HCT116 (cell line): ENCODE measurements around the gene RAVER1. TPM values are rescaled to one million over a fixed set of nuclear protein-coding genes. Genes with fewer than 3 reads are reported as not detected.

Experiments used
- ATAC-seq: fragments of 200-7000 bp; cut with Tn5 transposase; 2 replicates; pipeline ENCODE4 v1.9.1; 2020; ENCODE audit warnings: mild to moderate bottlenecking, moderate library complexity
- BruUV-seq: library from RNA; stranded (reverse); fragments of 400-500 nt; replicated peaks from 2 replicates; lab custom pipeline; 2021; lab: Mats Ljungman, UMichigan
- CTCF ChIA-PET: fragments of 300-600 bp; sonication (Branson Sonifier 250); formaldehyde crosslinking; loops from one replicate; lab custom pipeline; 2021; ENCODE audit warnings: antibody characterized with exemption; lab: Charles Lee
- POLR2A ChIA-PET: fragments of 300-600, 350-600 bp; sonication (Branson Sonifier 250); formaldehyde crosslinking; loops from one replicate; lab custom pipeline; 2021; ENCODE audit warnings: antibody characterized with exemption; lab: Charles Lee
- RAD21 ChIA-PET, 2 experiments: fragments of 300-600 bp; sonication (Branson Sonifier 250); formaldehyde crosslinking; loops; one replicate each; lab custom pipeline; 2023; ENCODE audit warnings: low total read pairs in 2 of 2; ENCODE audit not compliant: uncharacterized antibody in 2 of 2, unreplicated experiment in 2 of 2, low non-redundant PET in 1 of 2; lab: Charles Lee
- DNase-seq: peaks from one replicate; pipeline ENCODE4 v3.0.0-alpha.2; 2010; ENCODE audit warnings: low read depth, low spot score
- H2AFZ ChIP-seq: fragments of 200-600 bp; shearing (Covaris generic), sonication (generic); 2 replicates; pipeline ENCODE4 v1.6.1; 2017; ENCODE audit warnings: low read depth, mixed run types, mixed read lengths, antibody characterized with exemption, low read length; ENCODE audit not compliant: poor library complexity, severe bottlenecking
- H3K27ac ChIP-seq: 2 replicates; pipeline ENCODE4 v1.5.1; 2012; ENCODE audit warnings: low read depth, low read length
- H3K27me3 ChIP-seq: fragments of 200-600 bp; sonication (generic); 2 replicates; pipeline ENCODE4 v1.6.1; 2016; ENCODE audit warnings: mixed run types, low read length, mixed read lengths; ENCODE audit not compliant: insufficient read depth
- H3K36me3 ChIP-seq, 2 experiments: fragments of 200-500 bp in 1 of 2; fragments of 200-600 bp in 1 of 2; sonication (Bioruptor generic) in 1 of 2; sonication (generic) in 1 of 2; 2 replicates each; pipeline versions ENCODE4 v1.5.1 to v1.6.1; 2014 to 2016; ENCODE audit warnings: low read length in 2 of 2, inconsistent platforms in 1 of 2, mixed read lengths in 1 of 2, mixed run types in 1 of 2; ENCODE audit not compliant: insufficient read depth in 2 of 2, control insufficient read depth in 1 of 2
- H3K4me1 ChIP-seq, 2 experiments: fragments of 200-600 bp in 1 of 2; sonication (generic) in 1 of 2; 2 replicates each; pipeline versions ENCODE4 v1.5.1 to v1.6.1; 2012 to 2017; ENCODE audit warnings: low read length in 2 of 2, inconsistent platforms in 1 of 2, mild to moderate bottlenecking in 1 of 2, mixed read lengths in 1 of 2, mixed run types in 1 of 2, moderate library complexity in 1 of 2; ENCODE audit not compliant: insufficient read depth in 2 of 2, control insufficient read depth in 1 of 2
- H3K4me2 ChIP-seq: fragments of 200-600 bp; sonication (generic); 2 replicates; pipeline ENCODE4 v1.6.1; 2017; ENCODE audit warnings: mixed run types, low read length, mixed read lengths
- H3K4me3 ChIP-seq, 2 experiments: fragments of 200-600 bp in 1 of 2; sonication (generic) in 1 of 2; replicated peaks in 1 of 2; 2 replicates each; pipeline ENCODE4 v1.5.1; 2011 to 2016; ENCODE audit warnings: low read length in 2 of 2, control low read depth in 1 of 2, low read depth in 1 of 2, mild to moderate bottlenecking in 1 of 2, mixed read lengths in 1 of 2, mixed run types in 1 of 2
- H3K79me2 ChIP-seq: fragments of 200-600 bp; sonication (generic); 2 replicates; pipeline ENCODE4 v1.6.1; 2017; ENCODE audit warnings: mild to moderate bottlenecking, mixed run types, low read length, moderate library complexity, mixed read lengths; ENCODE audit not compliant: insufficient read depth
- H3K9ac ChIP-seq: fragments of 200-600 bp; sonication (generic); 2 replicates; pipeline ENCODE4 v1.6.1; 2016; ENCODE audit warnings: low read length, mixed read lengths
- H3K9me2 ChIP-seq: fragments of 200-600 bp; sonication (generic), shearing (Covaris generic); 2 replicates; pipeline ENCODE4 v1.6.1; 2017; ENCODE audit warnings: mixed run types, mild to moderate bottlenecking, moderate library complexity; ENCODE audit not compliant: insufficient read depth
- H3K9me3 ChIP-seq, 2 experiments: fragments of 200-500 bp in 1 of 2; fragments of 200-600 bp in 1 of 2; sonication (Bioruptor generic) in 1 of 2; sonication (generic) in 1 of 2; 2 replicates each; pipeline ENCODE4 v1.6.1; 2014 to 2017; ENCODE audit warnings: low read length in 2 of 2, mixed read lengths in 2 of 2, inconsistent platforms in 1 of 2, low read depth in 1 of 2, mild to moderate bottlenecking in 1 of 2, mixed run types in 1 of 2, moderate library complexity in 1 of 2; ENCODE audit not compliant: control insufficient read depth in 1 of 2, insufficient read depth in 1 of 2
- H4K20me1 ChIP-seq: fragments of 200-600 bp; sonication (generic), shearing (Covaris generic); 2 replicates; pipeline ENCODE4 v1.6.1; 2017; ENCODE audit warnings: mixed run types, mild to moderate bottlenecking, moderate library complexity; ENCODE audit not compliant: insufficient read depth
- EGR1 ChIP-seq: IDR thresholded peaks from 2 replicates; pipeline ENCODE4 v1.6.1; 2012; ENCODE audit warnings: low read depth
- EZH2 ChIP-seq: fragments of 200-600 bp; sonication (generic); IDR thresholded peaks from 2 replicates; pipeline ENCODE4 v1.6.1; 2017; ENCODE audit warnings: antibody characterized with exemption, mixed run types
- POLR2AphosphoS5 ChIP-seq: IDR thresholded peaks from 2 replicates; pipeline ENCODE4 v1.6.1; 2011; ENCODE audit warnings: mild to moderate bottlenecking, low read depth, low read length, moderate library complexity
- RAD21 ChIP-seq: IDR thresholded peaks from 2 replicates; pipeline ENCODE4 v1.6.1; 2012; ENCODE audit warnings: low read depth, mild to moderate bottlenecking
- SRF ChIP-seq: IDR thresholded peaks from 2 replicates; pipeline ENCODE4 v1.6.1; 2012; ENCODE audit warnings: low read depth
- TCF7L2 ChIP-seq: IDR thresholded peaks from 2 replicates; pipeline ENCODE4 v1.7.0; 2011; ENCODE audit warnings: borderline replicate concordance, inconsistent platforms; ENCODE audit not compliant: insufficient read depth, insufficient read length; ENCODE audit errors: extremely low read depth
- YY1 ChIP-seq: IDR thresholded peaks from 2 replicates; pipeline ENCODE4 v1.6.1; 2011; ENCODE audit warnings: low read length, low read depth, moderate library complexity, mild to moderate bottlenecking; ENCODE audit not compliant: insufficient replicate concordance; ENCODE audit errors: extremely low read depth
- ZFX ChIP-seq: fragments of 450-650 bp; IDR thresholded peaks from 2 replicates; pipeline ENCODE4 v1.6.1; 2017
- intact Hi-C: fragments of 100-400 bp; cut with micrococcal nuclease; formaldehyde crosslinking; loops from 2 replicates; pipeline ENCODE4 v1.10.0; 2022
- total RNA-seq: library from RNA; stranded (reverse); gene quantifications from one replicate; pipeline ENCODE4 v1.2.1, GENCODE V29; 2021; ENCODE audit not compliant: unreplicated experiment
- TF ChIP-seq, protein P1 (sequence below): IDR thresholded peaks from 2 replicates; pipeline ENCODE4 v1.6.1; 2012

RAVER1 gene
- total RNA-seq, 1 experiment from 2014 or later: 71.0 TPM

DNA sequence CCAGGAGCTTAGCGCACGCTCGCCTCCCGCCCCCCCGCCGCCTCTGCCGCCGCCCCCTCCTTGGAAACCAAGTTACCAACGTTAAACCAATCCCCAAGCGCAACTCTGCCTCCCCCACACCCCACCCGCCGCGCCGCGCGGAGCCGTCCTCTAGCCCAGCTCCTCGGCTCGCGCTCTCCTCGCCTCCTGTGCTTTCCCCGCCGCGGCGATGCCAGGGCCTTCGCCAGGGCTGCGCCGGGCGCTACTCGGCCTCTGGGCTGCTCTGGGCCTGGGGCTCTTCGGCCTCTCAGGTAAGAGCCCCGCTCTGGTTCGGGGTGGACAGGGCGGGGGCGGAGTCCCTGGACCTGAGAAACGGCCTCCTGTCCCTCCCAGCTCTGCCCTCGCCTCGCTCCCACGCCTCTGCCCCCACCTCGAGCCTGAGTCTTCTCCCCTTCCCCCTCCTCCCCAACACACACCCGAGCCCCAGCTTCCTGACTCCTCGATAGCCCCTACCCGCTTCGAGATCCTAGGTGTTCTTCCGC is 43.4 kb downstream of the RAVER1 start, which contains the start of gene ICAM5:
ICAM5 (plus strand) TSS at position 117 of the 521 bp plus-strand sequence; CDS start at position 209, 92 bp downstream.
- intact Hi-C loops: loop anchor here (2.0 kb wide), 1 partner anchor 43 kb away; the partner anchor contains the start of gene RAVER1
- Histone ChIP-seq H3K4me3 (peak within 1 kb of the TSS; percentile 77 to 91), H3K9me3 (no peaks in the 10 kb centered on the region), H4K20me1 (no peaks in the 10 kb centered on the region), H3K27me3 (no peaks in the 10 kb centered on the region), H3K9ac (peak within 1 kb of the TSS; percentile 94), H3K4me2 (peak within 1 kb of the TSS; percentile 100), H3K27ac (peak within 1 kb of the TSS; percentile 76), H3K4me1 (peaks cover 13 to 60% of the 10 kb centered on the region in 2 experiments), H3K36me3 (peaks cover 2 to 23% of the 10 kb centered on the region in 2 experiments; a peak in 2 of 4 replicates), H3K79me2 (peaks cover 16% of the 10 kb centered on the region; the same call in 1 of the 2 replicates), H3K9me2 (no peaks in the 10 kb centered on the region), H2AFZ (peak within 1 kb of the TSS; percentile 49)
- DNase-seq (peak; percentile 57), ATAC-seq (peak; percentile 34)
- CTCF ChIA-PET: interaction anchor here (0.6 to 3.2 kb wide), 15 partner anchors 10 to 357 kb away, joined by 3 to 30 read pairs (median 4); partner anchors contain the start of genes CDC37 and RAVER1
- BruUV-seq: no TSS peak
- POLR2A ChIA-PET: interaction anchor here (0.6 to 2.6 kb wide), 18 partner anchors 8 to 818 kb away, joined by 3 to 26 read pairs (median 4); partner anchors contain the start of genes FDX2, PDE4A, RAVER1 and TYK2
- RAD21 ChIA-PET: interaction anchor here in 1 of 2 experiments (0.6 to 0.9 kb wide), 2 partner anchors 19 to 31 kb away, joined by 3 to 4 read pairs; partner anchors contain the start of gene ICAM1
- TF ChIP-seq TCF7L2 (peak; percentile 4), ZFX (peak; percentile 54; the same call in 1 of the 2 replicates), EGR1 (peak; percentile 82), POLR2AphosphoS5 (peak; percentile 45; the same call in 1 of the 2 replicates), EZH2 (no peak), RAD21 (no peak), YY1 (no peak), SRF (no peak)
- TF ChIP-seq, protein P1, sequence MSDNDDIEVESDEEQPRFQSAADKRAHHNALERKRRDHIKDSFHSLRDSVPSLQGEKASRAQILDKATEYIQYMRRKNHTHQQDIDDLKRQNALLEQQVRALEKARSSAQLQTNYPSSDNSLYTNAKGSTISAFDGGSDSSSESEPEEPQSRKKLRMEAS: no peak
